Neural progenitor cell (in vitro differentiated cells): Measurements from ENCODE around the gene PAPLN. TPM values are rescaled to one million over a fixed set of nuclear protein-coding genes. Genes with fewer than 3 reads are reported as not detected.

Experiments used
- DNase-seq: peaks from one replicate; pipeline ENCODE4 v3.0.0-alpha.2; 2016; ENCODE audit warnings: low spot score
- H2AFZ ChIP-seq: fragments of 200-600 bp; sonication (generic); replicated peaks from 2 replicates; pipeline ENCODE4 v1.6.1; 2016; ENCODE audit warnings: antibody characterized with exemption
- H3F3A ChIP-seq: fragments of 200-600 bp; sonication (generic); 2 replicates; pipeline ENCODE4 v1.6.1; 2016; ENCODE audit warnings: antibody characterized with exemption, low read depth
- H3K27ac ChIP-seq: fragments of 200-600 bp; sonication (generic); 2 replicates; pipeline ENCODE4 v1.5.1; 2016; ENCODE audit warnings: mild to moderate bottlenecking
- H3K27me3 ChIP-seq: fragments of 200-600 bp; sonication (generic); 2 replicates; pipeline ENCODE4 v1.6.1; 2016; ENCODE audit warnings: mild to moderate bottlenecking, moderate library complexity
- H3K36me3 ChIP-seq: fragments of 200-600 bp; sonication (generic); 2 replicates; pipeline ENCODE4 v1.5.1; 2016
- H3K4me1 ChIP-seq: fragments of 200-600 bp; sonication (generic); 2 replicates; pipeline ENCODE4 v1.6.1; 2016; ENCODE audit warnings: mixed run types
- H3K4me2 ChIP-seq: fragments of 200-600 bp; sonication (generic); 2 replicates; pipeline ENCODE4 v1.6.1; 2016
- H3K4me3 ChIP-seq: fragments of 200-600 bp; sonication (generic); 2 replicates; pipeline ENCODE4 v1.5.1; 2016
- H3K79me2 ChIP-seq: fragments of 200-600 bp; sonication (generic); 2 replicates; pipeline ENCODE4 v1.6.1; 2016; ENCODE audit warnings: low read depth
- H3K9ac ChIP-seq: fragments of 200-600 bp; sonication (generic); 2 replicates; pipeline ENCODE4 v1.6.1; 2016
- H3K9me3 ChIP-seq: fragments of 200-600 bp; sonication (generic); 2 replicates; pipeline ENCODE4 v1.5.1; 2016; ENCODE audit warnings: low read depth
- H4K20me1 ChIP-seq: fragments of 200-600 bp; sonication (generic); 2 replicates; pipeline ENCODE4 v1.6.1; 2016; ENCODE audit warnings: low read depth
- H3K27ac Mint-ChIP-seq: 3 replicates; pipeline ENCODE4 v1.8.0; 2021; ENCODE audit warnings: mixed read lengths
- H3K27me3 Mint-ChIP-seq: 2 replicates; pipeline ENCODE4 v1.8.0; 2022; ENCODE audit warnings: low read depth, mild to moderate bottlenecking, inconsistent platforms, moderate library complexity, mixed read lengths; ENCODE audit not compliant: insufficient read depth
- H3K36me3 Mint-ChIP-seq: 3 replicates; pipeline ENCODE4 v1.8.0; 2021; ENCODE audit warnings: mixed read lengths
- H3K4me1 Mint-ChIP-seq: 3 replicates; pipeline ENCODE4 v1.8.0; 2021; ENCODE audit warnings: mixed read lengths
- H3K4me3 Mint-ChIP-seq: 3 replicates; pipeline ENCODE4 v1.8.0; 2021; ENCODE audit warnings: mild to moderate bottlenecking, moderate library complexity, mixed read lengths
- H3K9me3 Mint-ChIP-seq: 3 replicates; pipeline ENCODE4 v1.8.0; 2020; ENCODE audit warnings: mixed read lengths
- EZH2 ChIP-seq: fragments of 200-600 bp; sonication (generic); IDR thresholded peaks from 2 replicates; pipeline ENCODE4 v1.6.1; 2017; ENCODE audit warnings: antibody characterized with exemption, mild to moderate bottlenecking, moderate library complexity
- EZH2phosphoT487 ChIP-seq: fragments of 200-600 bp; sonication (generic); IDR thresholded peaks from 2 replicates; pipeline ENCODE4 v1.6.1; 2017; ENCODE audit warnings: antibody characterized with exemption
- total RNA-seq: library from RNA; depleted of rRNA; stranded (reverse); fragments of >200 nt; gene quantifications from 2 replicates; pipeline ENCODE4 v1.2.3, GENCODE V29; 2015; ENCODE audit warnings: low replicate concordance
- TF ChIP-seq, protein P1 (sequence below): fragments of 200-600 bp; sonication (generic); IDR thresholded peaks from 2 replicates; pipeline ENCODE4 v1.5.1; 2017; ENCODE audit warnings: antibody characterized with exemption, mild to moderate bottlenecking

PAPLN gene
- total RNA-seq, 1 donor from 2014 or later: 17.3 TPM

DNA sequence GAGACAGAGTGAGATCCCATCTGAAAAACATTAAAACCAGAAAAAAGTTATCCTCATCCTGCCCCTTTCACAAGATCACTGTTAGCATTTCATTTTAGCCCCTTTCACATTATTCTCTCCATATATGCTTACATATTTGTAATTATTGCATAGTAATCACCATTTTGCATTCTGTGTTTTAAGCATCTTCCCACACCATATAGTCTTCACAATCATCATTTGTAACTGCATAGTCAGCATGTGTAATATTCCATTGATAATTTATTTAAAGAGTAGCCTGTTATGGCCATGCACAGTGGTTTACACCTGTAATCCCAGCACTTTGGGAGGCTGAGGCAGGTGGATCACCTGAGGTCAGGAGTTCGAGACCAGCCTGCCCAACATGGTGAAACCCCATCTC lies 11.8 kb downstream of the PAPLN start:
- Mint-ChIP-seq H3K36me3 (no peaks in the 10 kb centered on the region), H3K4me1 (peaks cover 11% of the 10 kb centered on the region), H3K4me3 (no peak overlapping the region), H3K27ac (no peak overlapping the region), H3K27me3 (peaks cover 3% of the 10 kb centered on the region), H3K9me3 (no peaks in the 10 kb centered on the region)
- Histone ChIP-seq H4K20me1 (no peaks in the 10 kb centered on the region), H3K4me1 (no peaks in the 10 kb centered on the region), H3K79me2 (no peaks in the 10 kb centered on the region), H2AFZ (no peak overlapping the region), H3F3A (no peaks in the 10 kb centered on the region), H3K27ac (no peak overlapping the region), H3K4me3 (no peak overlapping the region), H3K36me3 (no peaks in the 10 kb centered on the region), H3K4me2 (no peak overlapping the region), H3K27me3 (no peaks in the 10 kb centered on the region), H3K9me3 (no peaks in the 10 kb centered on the region), H3K9ac (no peak overlapping the region)
- DNase-seq: no peak
- TF ChIP-seq, protein P1, sequence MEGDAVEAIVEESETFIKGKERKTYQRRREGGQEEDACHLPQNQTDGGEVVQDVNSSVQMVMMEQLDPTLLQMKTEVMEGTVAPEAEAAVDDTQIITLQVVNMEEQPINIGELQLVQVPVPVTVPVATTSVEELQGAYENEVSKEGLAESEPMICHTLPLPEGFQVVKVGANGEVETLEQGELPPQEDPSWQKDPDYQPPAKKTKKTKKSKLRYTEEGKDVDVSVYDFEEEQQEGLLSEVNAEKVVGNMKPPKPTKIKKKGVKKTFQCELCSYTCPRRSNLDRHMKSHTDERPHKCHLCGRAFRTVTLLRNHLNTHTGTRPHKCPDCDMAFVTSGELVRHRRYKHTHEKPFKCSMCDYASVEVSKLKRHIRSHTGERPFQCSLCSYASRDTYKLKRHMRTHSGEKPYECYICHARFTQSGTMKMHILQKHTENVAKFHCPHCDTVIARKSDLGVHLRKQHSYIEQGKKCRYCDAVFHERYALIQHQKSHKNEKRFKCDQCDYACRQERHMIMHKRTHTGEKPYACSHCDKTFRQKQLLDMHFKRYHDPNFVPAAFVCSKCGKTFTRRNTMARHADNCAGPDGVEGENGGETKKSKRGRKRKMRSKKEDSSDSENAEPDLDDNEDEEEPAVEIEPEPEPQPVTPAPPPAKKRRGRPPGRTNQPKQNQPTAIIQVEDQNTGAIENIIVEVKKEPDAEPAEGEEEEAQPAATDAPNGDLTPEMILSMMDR: no peak
- no peak for TF ChIP-seq EZH2phosphoT487
- TF ChIP-seq EZH2: no peak

DNA sequence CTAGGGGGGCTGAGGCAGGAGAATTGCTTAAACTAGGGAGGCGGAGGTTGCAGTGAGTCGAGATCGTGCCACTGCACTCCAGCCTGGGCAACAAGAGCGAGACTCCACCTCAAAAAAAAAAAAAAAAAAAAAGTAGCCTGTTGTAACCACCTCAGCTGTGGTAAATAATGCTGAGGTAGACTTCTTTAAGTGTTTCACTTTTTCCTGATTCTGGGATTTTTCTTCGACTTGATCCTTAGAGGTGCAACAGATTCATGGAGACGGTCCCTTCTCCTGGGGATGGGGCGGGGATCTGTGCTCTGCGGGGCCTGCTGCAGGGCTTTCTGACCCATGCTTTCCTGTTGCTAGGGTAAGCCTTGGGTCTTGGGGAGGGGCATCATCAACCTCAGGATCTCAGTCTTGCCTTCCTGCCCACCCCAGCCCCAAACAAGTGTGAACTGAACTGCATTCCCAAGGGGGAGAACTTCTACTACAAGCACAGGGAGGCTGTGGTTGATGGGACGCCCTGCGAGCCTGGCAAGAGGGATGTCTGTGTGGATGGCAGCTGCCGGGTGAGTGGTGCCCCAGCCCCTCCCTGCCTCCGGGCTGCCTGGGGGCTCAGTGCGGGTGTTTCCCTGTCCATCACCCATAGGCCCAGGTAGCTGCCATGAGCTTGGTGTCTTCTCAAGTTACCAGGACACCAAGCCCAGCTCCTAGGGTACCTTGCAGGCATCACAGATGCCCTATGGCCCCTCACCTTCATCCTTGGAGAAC lies 12.4 kb downstream of the PAPLN start:
- Mint-ChIP-seq H3K4me1 (peaks cover 11% of the 10 kb centered on the region), H3K4me3 (no peak overlapping the region), H3K9me3 (no peaks in the 10 kb centered on the region), H3K36me3 (no peaks in the 10 kb centered on the region), H3K27me3 (peaks cover 3% of the 10 kb centered on the region), H3K27ac (no peak overlapping the region)
- H3K4me2 ChIP-seq: no peak overlapping the region
- no peak overlapping the region for H3K4me3 ChIP-seq
- H3K27me3 ChIP-seq: no peaks in the 10 kb centered on the region
- H3K79me2 ChIP-seq: no peaks in the 10 kb centered on the region
- H3K4me1 ChIP-seq: no peaks in the 10 kb centered on the region
- no peak for DNase-seq
- no peaks in the 10 kb centered on the region for H4K20me1 ChIP-seq
- no peaks in the 10 kb centered on the region for H3F3A ChIP-seq
- no peak overlapping the region for H3K9ac ChIP-seq
- H3K36me3 ChIP-seq: no peaks in the 10 kb centered on the region
- TF ChIP-seq, protein P1: no peak
- no peak for TF ChIP-seq EZH2phosphoT487
- no peak for TF ChIP-seq EZH2
- H3K9me3 ChIP-seq: no peaks in the 10 kb centered on the region
- no peak overlapping the region for H3K27ac ChIP-seq
- no peak overlapping the region for H2AFZ ChIP-seq

DNA sequence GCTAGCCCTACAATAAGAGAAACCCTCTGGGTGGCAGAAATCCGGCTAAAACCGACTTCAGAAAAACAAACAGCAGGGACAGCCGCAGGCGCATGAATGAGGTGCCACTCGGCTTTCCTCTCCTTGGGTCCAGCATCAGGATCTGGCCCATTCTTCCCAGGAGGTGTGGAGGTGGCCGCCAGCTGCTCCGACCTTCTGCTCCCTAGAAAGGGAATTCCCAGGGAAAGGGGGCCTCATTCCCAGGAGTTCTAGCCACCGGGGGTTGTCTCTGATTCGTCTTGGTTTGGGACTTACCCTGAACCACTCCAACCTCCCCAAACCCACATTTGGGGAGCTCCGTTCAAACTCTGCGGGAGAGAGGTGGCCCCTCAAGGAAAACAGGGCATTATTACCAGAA lies 13.0 kb downstream of the PAPLN start:
- Histone ChIP-seq H3F3A (no peaks in the 10 kb centered on the region), H3K36me3 (no peaks in the 10 kb centered on the region), H4K20me1 (no peaks in the 10 kb centered on the region), H2AFZ (no peak overlapping the region), H3K79me2 (no peaks in the 10 kb centered on the region), H3K4me2 (no peak overlapping the region), H3K27ac (no peak overlapping the region), H3K9me3 (no peaks in the 10 kb centered on the region), H3K4me3 (no peak overlapping the region), H3K4me1 (no peaks in the 10 kb centered on the region), H3K9ac (no peak overlapping the region), H3K27me3 (no peaks in the 10 kb centered on the region)
- TF ChIP-seq EZH2phosphoT487 (no peak), EZH2 (no peak)
- TF ChIP-seq, protein P1: no peak
- no peaks in the 10 kb centered on the region for H3K36me3 Mint-ChIP-seq
- H3K4me1 Mint-ChIP-seq: peaks cover 16% of the 10 kb centered on the region
- H3K27ac Mint-ChIP-seq: no peak overlapping the region
- DNase-seq: no peak
- H3K9me3 Mint-ChIP-seq: no peaks in the 10 kb centered on the region
- peaks cover 3% of the 10 kb centered on the region for H3K27me3 Mint-ChIP-seq
- no peak overlapping the region for H3K4me3 Mint-ChIP-seq
